HepG2 (cell line): ENCODE data around the gene COL18A1. TPM values are rescaled to one million over a fixed set of nuclear protein-coding genes. Genes with fewer than 3 reads are reported as not detected.

Source experiments
- ATAC-seq: fragments of 200-7000 bp; cut with Tn5 transposase; 3 replicates; pipeline ENCODE4 v1.9.1; 2020; ENCODE audit warnings: mild to moderate bottlenecking, moderate library complexity
- BruUV-seq: library from RNA; stranded (reverse); fragments of 400-500 nt; replicated peaks from 2 replicates; lab custom pipeline; 2021; lab: Mats Ljungman, UMichigan
- CTCF ChIA-PET: fragments of 300-600 bp; formaldehyde crosslinking; extraction: SDS; loops from one replicate; lab custom pipeline; 2021; ENCODE audit warnings: low total read pairs, inconsistent platforms, low intra/inter-chr PET ratio; lab: Yijun Ruan, JAX
- POLR2A ChIA-PET: fragments of 350-600 bp; sonication (Branson Sonifier 250); formaldehyde crosslinking; loops from one replicate; lab custom pipeline; 2020; ENCODE audit warnings: antibody characterized with exemption, inconsistent platforms; lab: Yijun Ruan, JAX
- DNase-seq: peaks from one replicate; pipeline ENCODE4 v3.0.0-alpha.2; 2015; ENCODE audit warnings: low spot score
- FAIRE-seq: peaks from 3 replicates; lab custom pipeline; 2011; peaks lifted over from hg19 to GRCh38; lab: Jason Lieb, UNC
- H2AFZ ChIP-seq: one replicate; pipeline ENCODE4 v1.6.1; 2011; ENCODE audit warnings: low read length, inconsistent platforms
- H3K27ac ChIP-seq: fragments of 300-600 bp; 3 replicates; pipeline ENCODE4 v1.8.0; 2011; ENCODE audit warnings: mixed run types, mild to moderate bottlenecking, mixed read lengths, low read length, inconsistent platforms; ENCODE audit not compliant: insufficient read depth; ENCODE audit errors: extremely low read length
- H3K27me3 ChIP-seq, 2 experiments: fragments of 200-600 bp in 1 of 2; 2 replicates in 1 of 2; 3 replicates in 1 of 2; pipeline versions ENCODE4 v1.6.0 to v1.8.0; 2011; ENCODE audit warnings: low read length in 2 of 2, mild to moderate bottlenecking in 2 of 2, moderate library complexity in 2 of 2, inconsistent platforms in 1 of 2; ENCODE audit not compliant: insufficient read depth in 2 of 2, control insufficient read depth in 1 of 2
- H3K36me3 ChIP-seq, 2 experiments: fragments of 200-600 bp in 1 of 2; replicated peaks in 1 of 2; 2 replicates in 1 of 2; 3 replicates in 1 of 2; pipeline versions ENCODE4 v1.5.1 to v1.8.0; 2011; ENCODE audit warnings: low read length in 2 of 2, inconsistent platforms in 1 of 2; ENCODE audit not compliant: insufficient read depth in 2 of 2, control insufficient read depth in 1 of 2
- H3K4me1 ChIP-seq: 2 replicates; pipeline ENCODE4 v1.5.1; 2012; ENCODE audit warnings: low read length, inconsistent platforms; ENCODE audit not compliant: insufficient read depth
- H3K4me2 ChIP-seq: 2 replicates; pipeline ENCODE4 v1.6.0; 2011; ENCODE audit warnings: low read depth, low read length, inconsistent platforms
- H3K4me3 ChIP-seq, 3 experiments: fragments of 200-600 bp in 1 of 3; sonication (generic), shearing (Covaris generic) in 1 of 3; replicated peaks in 1 of 3; 2 replicates each; pipeline ENCODE4 v1.5.1; 2011 to 2016; ENCODE audit warnings: low read length in 3 of 3, inconsistent platforms in 2 of 3, low read depth in 2 of 3, mild to moderate bottlenecking in 2 of 3, control low read depth in 1 of 3, mixed read lengths in 1 of 3; ENCODE audit not compliant: insufficient read depth in 1 of 3
- H3K79me2 ChIP-seq: one replicate; pipeline ENCODE4 v1.6.1; 2011; ENCODE audit warnings: low read length, inconsistent platforms; ENCODE audit not compliant: insufficient read depth
- H3K9ac ChIP-seq: 2 replicates; pipeline ENCODE4 v1.6.0; 2011; ENCODE audit warnings: mild to moderate bottlenecking, low read depth, low read length, inconsistent platforms; ENCODE audit not compliant: insufficient read depth
- H3K9me3 ChIP-seq: 2 replicates; pipeline ENCODE4 v1.5.1; 2012; ENCODE audit warnings: mild to moderate bottlenecking, low read length
- H4K20me1 ChIP-seq: 2 replicates; pipeline ENCODE4 v1.6.0; 2011; ENCODE audit warnings: inconsistent platforms, mild to moderate bottlenecking, low read length, moderate library complexity; ENCODE audit not compliant: insufficient read depth
- AGO2 ChIP-seq: fragments of 200-400 bp; formaldehyde crosslinking; optimal IDR thresholded peaks from 2 replicates; pipeline ENCODE3; 2017; ENCODE audit warnings: mild to moderate bottlenecking, low read depth, low read length, moderate library complexity
- ESRRA ChIP-seq: sonication (generic); formaldehyde crosslinking; IDR thresholded peaks from 2 replicates; pipeline ENCODE4 v1.5.1; 2020; ENCODE audit warnings: mild to moderate bottlenecking, low read depth, missing genetic modification reagents
- HDAC2 ChIP-seq: sonication (generic); formaldehyde crosslinking; IDR thresholded peaks from 2 replicates; pipeline ENCODE4 v1.4.0; 2020; ENCODE audit warnings: missing genetic modification reagents
- KMT2A ChIP-seq: sonication (generic); formaldehyde crosslinking; IDR thresholded peaks from 2 replicates; pipeline ENCODE4 v1.4.0; 2020; ENCODE audit warnings: missing genetic modification reagents
- PRDM4 ChIP-seq: sonication (generic); formaldehyde crosslinking; IDR thresholded peaks from 2 replicates; pipeline ENCODE4 v1.9.0; 2021; ENCODE audit warnings: missing genetic modification reagents, borderline replicate concordance
- RARA ChIP-seq: IDR thresholded peaks from 2 replicates; pipeline ENCODE4 v1.6.1; 2016; ENCODE audit warnings: missing genetic modification reagents, missing compliant biosample characterization
- RFXAP ChIP-seq: sonication (generic); formaldehyde crosslinking; IDR thresholded peaks from 2 replicates; pipeline ENCODE4 v1.4.0; 2020; ENCODE audit warnings: missing genetic modification reagents, borderline replicate concordance
- ZIK1 ChIP-seq: sonication (generic); formaldehyde crosslinking; IDR thresholded peaks from 2 replicates; pipeline ENCODE4 v1.5.0; 2020; ENCODE audit warnings: mild to moderate bottlenecking, low read depth, missing genetic modification reagents, borderline replicate concordance
- WGBS: methylation state at CpG from one replicate; pipeline ENCODE4 v1.1.6; 2017; ENCODE audit warnings: low lambda C conversion rate; 5-methylcytosine and 5-hydroxymethylcytosine counted together
- in situ Hi-C: cut with HindIII; loops from 2 replicates; pipeline ENCODE4 v1.10.0; 2017; ENCODE audit warnings: low pct_unique_long_range_greater_than_20kb; ENCODE audit not compliant: extremely low pct_ligation_motif_present
- intact Hi-C: fragments of 100-400 bp; cut with micrococcal nuclease; formaldehyde crosslinking; loops from one replicate; pipeline ENCODE4 v1.10.0; 2022; ENCODE audit not compliant: unreplicated experiment
- polyA plus RNA-seq, 8 experiments: library from polyadenylated mRNA; depleted of rRNA in 3 of 8; stranded (reverse) in 7 of 8; unstranded in 1 of 8; fragments of >200 nt; fragmentation: Illumina TruSeq in 4 of 8; extraction: Trizol in 4 of 8; gene quantifications; 2 replicates each; pipeline versions ENCODE4 v1.2.1 to v1.2.3, GENCODE V29; 2011 to 2016; ENCODE audit warnings: low read depth in 4 of 8, missing spikeins in 1 of 8, mixed read lengths in 1 of 8; ENCODE audit not compliant: insufficient read depth in 1 of 8
- total RNA-seq, 5 experiments: library from RNA; depleted of rRNA; stranded (reverse); fragments of >200 nt; fragmentation: Illumina TruSeq; extraction: Trizol; gene quantifications; 2 replicates each; pipeline ENCODE4 v1.2.3, GENCODE V29; 2016; ENCODE audit warnings: low read depth in 1 of 5
- TF ChIP-seq, protein P1 (sequence below): sonication (generic); formaldehyde crosslinking; IDR thresholded peaks from 2 replicates; pipeline ENCODE4 v1.5.0; 2020; ENCODE audit warnings: mild to moderate bottlenecking, missing genetic modification reagents, moderate library complexity

The COL18A1 gene
- total and polyA plus RNA-seq, 2 of the 13 experiments (the other 11 are each of a cell fraction or from before 2014, with no cell fraction given), result 79.0 to 102 TPM

- H3K4me1 ChIP-seq, result no peaks in the 10 kb centered on the region
- ChIA-PET CTCF (no interaction called here), POLR2A (interaction anchor here (1.1 kb wide), 1 partner anchor 28 kb away, joined by 4 read pairs; no protein-coding TSS in a partner anchor)
- no peak overlapping the region for H3K4me3 ChIP-seq
- intact Hi-C loops, result no loop called here
- no peaks in the 10 kb centered on the region for H3K79me2 ChIP-seq
- H4K20me1 ChIP-seq, result no peaks in the 10 kb centered on the region
- no TSS peak for BruUV-seq
- FAIRE-seq (no peak), DNase-seq (no peak)
- H3K4me2 ChIP-seq, result no peak overlapping the region
- 98% methylated on average over 37 of the region's 39 CpGs for WGBS
- in situ Hi-C loops, result no loop called here
- no peak overlapping the region for H3K27ac ChIP-seq
- H2AFZ ChIP-seq, result no peak overlapping the region
- H3K36me3 ChIP-seq, result peaks cover 15 to 35% of the 10 kb centered on the region in 2 experiments
- no peaks in the 10 kb centered on the region for H3K27me3 ChIP-seq
- TF ChIP-seq AGO2 (peak; percentile 69), ZIK1 (CRISPR knock-in tag) (no peak)
- TF ChIP-seq, all 625 proteins: peak for 1
- no peaks in the 10 kb centered on the region for H3K9me3 ChIP-seq
- H3K9ac ChIP-seq, result no peak overlapping the region
- ATAC-seq, result no peak
These were observed 93.1 kb downstream of the COL18A1 start for GRCh38 chr21:45497846-45498645.

GRCh38 chr21:45498646-45499000 lies 93.7 kb downstream of the COL18A1 start:
- Histone ChIP-seq H3K4me2 (no peak overlapping the region), H3K36me3 (peaks cover 15 to 35% of the 10 kb centered on the region in 2 experiments), H3K79me2 (no peaks in the 10 kb centered on the region), H3K4me3 (no peak overlapping the region), H3K9ac (no peak overlapping the region), H3K9me3 (no peaks in the 10 kb centered on the region), H3K27ac (no peak overlapping the region), H4K20me1 (no peaks in the 10 kb centered on the region), H3K27me3 (no peaks in the 10 kb centered on the region), H2AFZ (no peak overlapping the region), H3K4me1 (no peaks in the 10 kb centered on the region)
- BruUV-seq, result no TSS peak
- CTCF ChIA-PET, result no interaction called here
- WGBS, result 87% methylated on average over 9 of the region's 9 CpGs
- no peak for FAIRE-seq
- POLR2A ChIA-PET, result interaction anchor here (1.1 kb wide), 1 partner anchor 29 kb away, joined by 4 read pairs; no protein-coding TSS in a partner anchor
- in situ Hi-C loops (no loop called here), intact Hi-C loops (no loop called here)
- DNase-seq, result no peak
- no peak for ATAC-seq
- TF ChIP-seq, protein P1, sequence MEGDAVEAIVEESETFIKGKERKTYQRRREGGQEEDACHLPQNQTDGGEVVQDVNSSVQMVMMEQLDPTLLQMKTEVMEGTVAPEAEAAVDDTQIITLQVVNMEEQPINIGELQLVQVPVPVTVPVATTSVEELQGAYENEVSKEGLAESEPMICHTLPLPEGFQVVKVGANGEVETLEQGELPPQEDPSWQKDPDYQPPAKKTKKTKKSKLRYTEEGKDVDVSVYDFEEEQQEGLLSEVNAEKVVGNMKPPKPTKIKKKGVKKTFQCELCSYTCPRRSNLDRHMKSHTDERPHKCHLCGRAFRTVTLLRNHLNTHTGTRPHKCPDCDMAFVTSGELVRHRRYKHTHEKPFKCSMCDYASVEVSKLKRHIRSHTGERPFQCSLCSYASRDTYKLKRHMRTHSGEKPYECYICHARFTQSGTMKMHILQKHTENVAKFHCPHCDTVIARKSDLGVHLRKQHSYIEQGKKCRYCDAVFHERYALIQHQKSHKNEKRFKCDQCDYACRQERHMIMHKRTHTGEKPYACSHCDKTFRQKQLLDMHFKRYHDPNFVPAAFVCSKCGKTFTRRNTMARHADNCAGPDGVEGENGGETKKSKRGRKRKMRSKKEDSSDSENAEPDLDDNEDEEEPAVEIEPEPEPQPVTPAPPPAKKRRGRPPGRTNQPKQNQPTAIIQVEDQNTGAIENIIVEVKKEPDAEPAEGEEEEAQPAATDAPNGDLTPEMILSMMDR (CRISPR knock-in tag), result peak; percentile 49
- TF ChIP-seq ESRRA (CRISPR knock-in tag), result peak; percentile 96
- no peak for TF ChIP-seq KMT2A
- no peak for TF ChIP-seq RFXAP (CRISPR knock-in tag)
- TF ChIP-seq HDAC2 (CRISPR knock-in tag), result no peak
- TF ChIP-seq RARA (CRISPR knock-in tag), result peak; percentile 49
- no peak for TF ChIP-seq PRDM4 (CRISPR knock-in tag)
